K562 (cell line): ENCODE data around the gene LOXL3. TPM values are rescaled to one million over a fixed set of nuclear protein-coding genes. Genes with fewer than 3 reads are reported as not detected.

Source experiments
- BCLAF1 ChIP-seq, 2 experiments: fragments of 450-650 bp in 1 of 2; IDR thresholded peaks; 2 replicates each; pipeline ENCODE4 v1.6.1; 2011 to 2017; ENCODE audit warnings: low read depth in 2 of 2, antibody characterized with exemption in 1 of 2, borderline replicate concordance in 1 of 2, low read length in 1 of 2, mild to moderate bottlenecking in 1 of 2, mixed read lengths in 1 of 2; ENCODE audit not compliant: control insufficient read depth in 1 of 2
- CCNT2 ChIP-seq: IDR thresholded peaks from 2 replicates; pipeline ENCODE4 v1.6.1; 2011; ENCODE audit warnings: borderline replicate concordance, low read depth, mild to moderate bottlenecking, moderate library complexity, mixed read lengths, low read length; ENCODE audit not compliant: insufficient read length; ENCODE audit errors: extremely low read depth
- EHMT2 ChIP-seq: fragments of 450-650 bp; IDR thresholded peaks from 2 replicates; pipeline ENCODE4 v1.6.1; 2018; ENCODE audit warnings: antibody characterized with exemption
- JUND ChIP-seq, 2 experiments: IDR thresholded peaks; 2 replicates in 1 of 2; 3 replicates in 1 of 2; pipeline ENCODE4 v1.6.1; 2011; ENCODE audit warnings: borderline replicate concordance in 2 of 2, low read depth in 2 of 2, low read length in 2 of 2, improper control_type of control experiment in 1 of 2, missing biosample characterization in 1 of 2, missing genetic modification characterization in 1 of 2, missing genetic modification reagents in 1 of 2
- KLF13 ChIP-seq: fragments of 450-650 bp; IDR thresholded peaks from 2 replicates; pipeline ENCODE4 v1.6.1; 2016; ENCODE audit warnings: missing genetic modification characterization, low read depth, mild to moderate bottlenecking, missing compliant biosample characterization, moderate library complexity, borderline replicate concordance
- PHB ChIP-seq: fragments of 250-450 bp; sonication (Bioruptor Pico); IDR thresholded peaks from 2 replicates; pipeline ENCODE4 v1.5.0; 2021
- PHTF2 ChIP-seq: fragments of 250-450 bp; sonication (Bioruptor Pico); IDR thresholded peaks from 2 replicates; pipeline ENCODE4 v1.5.0; 2021; ENCODE audit warnings: mild to moderate bottlenecking
- POLR2AphosphoS2 ChIP-seq: IDR thresholded peaks from 2 replicates; pipeline ENCODE4 v1.6.1; 2012; ENCODE audit warnings: low read length, improper control_type of control experiment
- PRPF4 ChIP-seq: fragments of 200-400 bp; formaldehyde crosslinking; IDR thresholded peaks from one replicate; pipeline ENCODE4 v1.6.1; 2017; ENCODE audit warnings: low read length, low read depth, mild to moderate bottlenecking; ENCODE audit not compliant: insufficient read depth, poor library complexity, severe bottlenecking
- SRSF7 ChIP-seq: fragments of 200-400 bp; formaldehyde crosslinking; optimal IDR thresholded peaks from 2 replicates; pipeline ENCODE3; 2017; ENCODE audit warnings: mild to moderate bottlenecking, low read depth, low read length
- SRSF9 ChIP-seq: fragments of 200-400 bp; formaldehyde crosslinking; IDR thresholded peaks from 2 replicates; pipeline ENCODE4 v1.6.1; 2017; ENCODE audit warnings: low read depth, low read length, borderline replicate concordance
- U2AF2 ChIP-seq: fragments of 200-400 bp; formaldehyde crosslinking; optimal IDR thresholded peaks from 2 replicates; pipeline ENCODE3; 2017; ENCODE audit warnings: low read depth, mild to moderate bottlenecking, low read length
- ZBTB49 ChIP-seq: sonication (generic); formaldehyde crosslinking; IDR thresholded peaks from 2 replicates; pipeline ENCODE4 v1.8.0; 2022; ENCODE audit warnings: missing genetic modification reagents, mild to moderate bottlenecking, borderline replicate concordance
- ZBTB5 ChIP-seq: fragments of 450-650 bp; IDR thresholded peaks from 2 replicates; pipeline ENCODE4 v1.6.1; 2017; ENCODE audit warnings: antibody characterized with exemption
- ZBTB8A ChIP-seq: fragments of 450-650 bp; IDR thresholded peaks from 2 replicates; pipeline ENCODE4 v1.6.1; 2018; ENCODE audit warnings: mild to moderate bottlenecking, moderate library complexity; ENCODE audit not compliant: partially characterized antibody
- ZNF277 ChIP-seq: fragments of 250-450 bp; sonication (Bioruptor Pico); IDR thresholded peaks from 2 replicates; pipeline ENCODE4 v1.8.0; 2022; ENCODE audit warnings: inconsistent platforms, mild to moderate bottlenecking, moderate library complexity, borderline replicate concordance
- ZNF707 ChIP-seq: fragments of 250-450 bp; sonication (Bioruptor Pico); conservative IDR thresholded peaks from 2 replicates; pipeline ENCODE4 v1.8.0; 2022; ENCODE audit warnings: inconsistent platforms, mild to moderate bottlenecking, moderate library complexity
- polyA plus RNA-seq, 8 experiments: library from polyadenylated mRNA; depleted of rRNA in 4 of 8; stranded (reverse) in 5 of 8; unstranded in 3 of 8; fragments of >200 nt; fragmentation: Nextera tagmentation in 2 of 8; fragmentation: Illumina TruSeq in 1 of 8; extraction: Ambion mirVana in 2 of 8; extraction: Trizol in 1 of 8; gene quantifications; 2 replicates each; pipeline versions ENCODE4 v1.2.1 to v1.2.3, GENCODE V29; 2011 to 2014; ENCODE audit warnings: inconsistent platforms in 1 of 8, missing spikeins in 1 of 8
- total RNA-seq, 7 experiments: library from RNA; depleted of rRNA in 6 of 7; stranded (reverse); fragments of >200 nt in 6 of 7; fragmentation: Illumina TruSeq in 2 of 7; extraction: Trizol in 2 of 7; gene quantifications; 2 replicates each; pipeline versions ENCODE4 v1.2.1 to v1.2.3, GENCODE V29; 2011 to 2021; ENCODE audit warnings: low replicate concordance in 1 of 7

LOXL3 gene
- total and polyA plus RNA-seq, 9 of the 15 experiments (the other 6 are each of a cell fraction or from before 2014, with no cell fraction given), result 0.22 to 0.99 (median 0.31) TPM

- TF ChIP-seq KLF13 (tag) (no peak), SRSF9 (no peak), CCNT2 (peak; percentile 60), SRSF7 (no peak), ZBTB5 (no peak), ZNF277 (CRISPR knock-in tag) (no peak), U2AF2 (no peak), POLR2AphosphoS2 (peak; percentile 95; the same call in 1 of the 2 replicates), PHB (CRISPR knock-in tag) (peak; percentile 67; the same call in 1 of the 2 replicates), EHMT2 (no peak), BCLAF1 (IDR thresholded peaks at IDR 0.05; ENCODE audit: borderline replicate concordance in 1 of 2, control insufficient read depth in 1 of 2, low read depth in 2 of 2, low read length in 1 of 2) (no peak), ZNF707 (CRISPR knock-in tag) (no peak), ZBTB8A (no peak), PRPF4 (no peak), JUND (IDR thresholded peaks at IDR 0.05; ENCODE audit: borderline replicate concordance, low read depth, low read length) (peak; percentile 45), JUND (tag; IDR thresholded peaks at IDR 0.05; ENCODE audit: borderline replicate concordance, low read depth, low read length) (no peak), ZBTB49 (CRISPR knock-in tag) (no peak), PHTF2 (CRISPR knock-in tag) (no peak)
Observed at GRCh38 chr2:74507145-74507925, 46.4 kb downstream of the LOXL3 start, which contains the start of gene PCGF1 (continued).
